NCI-H128 (cell line): Measurements from ENCODE around the gene CNTNAP5.

ENCODE experiments used
- DNase-seq: peaks from one replicate; lab custom pipeline; 2025; ENCODE audit not compliant: unreplicated experiment; lab: John Stamatoyannopoulos, UW

The CNTNAP5 gene

DNA sequence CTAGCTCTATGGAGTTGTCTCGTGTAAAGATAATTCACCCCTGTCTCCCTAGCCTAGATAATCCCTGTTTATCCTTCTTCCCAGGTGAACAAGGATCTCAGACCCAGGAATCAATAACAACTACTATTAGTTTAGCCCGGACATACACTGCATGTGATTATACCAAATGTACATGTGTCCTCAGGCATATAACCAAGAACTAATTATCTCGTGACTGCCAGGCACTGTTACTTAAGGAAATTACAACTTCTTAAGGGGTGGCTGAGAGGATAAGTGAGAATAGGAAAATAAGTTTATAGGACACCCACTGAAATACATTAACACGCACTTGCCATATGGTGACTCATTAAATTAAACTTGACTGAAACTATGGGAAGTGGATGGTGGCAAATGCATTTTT is 126.6 kb downstream of the CNTNAP5 start:
- no peak for DNase-seq

DNA sequence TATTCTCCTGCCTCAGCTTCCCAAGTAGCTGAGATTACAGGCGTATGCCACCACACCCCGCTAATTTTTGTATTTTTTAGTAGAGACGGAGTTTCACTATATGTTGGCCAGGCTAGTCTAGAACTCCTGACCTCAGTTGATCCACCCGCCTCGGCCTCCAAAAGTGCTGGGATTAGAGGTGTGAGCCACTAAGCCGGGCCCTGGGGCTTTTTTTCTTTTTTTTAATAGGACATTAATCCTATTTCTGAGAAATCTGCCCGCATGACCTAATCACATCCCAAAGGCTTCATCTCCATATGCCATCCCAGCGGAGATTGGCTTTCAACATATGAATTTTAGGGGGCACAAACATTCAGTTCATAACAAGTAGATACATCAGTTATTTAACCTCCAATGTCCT is 128.6 kb downstream of the CNTNAP5 start:
- no peak for DNase-seq

DNA sequence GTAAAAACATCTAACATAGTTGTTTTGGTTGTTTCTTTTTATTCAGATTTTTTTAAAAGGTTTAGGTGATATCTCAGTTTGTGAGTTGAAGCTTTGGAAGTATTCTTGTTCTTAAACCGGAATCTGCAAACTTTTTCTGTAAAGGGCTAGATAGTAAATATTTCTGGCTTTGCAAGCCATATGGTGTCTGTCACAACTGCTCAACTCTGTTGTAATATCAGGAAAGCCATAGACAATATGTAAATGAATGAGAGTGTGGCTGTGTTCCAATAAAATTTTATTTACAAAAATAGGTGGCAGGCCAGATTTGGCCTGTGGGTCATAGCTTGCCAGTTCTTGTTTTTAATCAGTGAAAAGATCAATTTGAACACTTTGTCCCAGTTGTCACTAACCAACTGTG is 134.1 kb downstream of the CNTNAP5 start:
- DNase-seq, result no peak

DNA sequence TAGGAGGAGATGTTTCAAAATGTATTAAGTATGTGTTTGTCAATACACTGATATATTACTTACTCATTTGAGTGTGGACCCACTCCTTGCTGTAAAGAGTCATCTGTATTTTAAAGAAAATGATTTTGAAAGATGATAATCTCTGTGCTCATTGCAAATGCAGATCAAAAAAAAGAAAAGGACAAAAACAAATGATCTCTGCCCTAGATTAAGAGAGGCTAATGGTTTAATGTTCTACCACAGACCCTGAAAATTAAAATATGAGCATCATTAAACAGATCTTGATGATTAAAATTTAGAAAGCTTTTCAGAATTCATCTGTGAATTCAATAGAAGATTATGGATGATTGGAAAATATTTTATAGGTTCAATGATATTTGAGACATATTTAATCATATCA is 136.5 kb downstream of the CNTNAP5 start:
- DNase-seq, result no peak

DNA sequence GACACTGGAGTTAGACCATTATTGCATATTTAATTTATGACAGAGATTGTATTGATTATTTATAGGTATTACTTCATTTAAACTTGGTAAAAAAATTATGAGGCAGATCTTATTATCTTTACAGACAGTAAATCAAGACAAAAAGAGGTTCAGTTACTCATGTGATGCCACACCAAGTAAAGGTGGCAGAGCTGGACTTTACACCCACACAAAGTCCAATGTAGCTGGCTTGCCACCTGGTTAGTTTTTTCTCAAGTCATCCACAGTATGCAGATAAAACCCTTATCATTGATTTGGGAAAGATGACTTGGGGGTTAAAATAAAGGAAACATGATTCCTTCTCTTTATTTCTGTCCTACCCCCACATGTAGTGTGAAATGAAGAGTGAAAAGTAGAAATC is 137.2 kb downstream of the CNTNAP5 start:
- no peak for DNase-seq

DNA sequence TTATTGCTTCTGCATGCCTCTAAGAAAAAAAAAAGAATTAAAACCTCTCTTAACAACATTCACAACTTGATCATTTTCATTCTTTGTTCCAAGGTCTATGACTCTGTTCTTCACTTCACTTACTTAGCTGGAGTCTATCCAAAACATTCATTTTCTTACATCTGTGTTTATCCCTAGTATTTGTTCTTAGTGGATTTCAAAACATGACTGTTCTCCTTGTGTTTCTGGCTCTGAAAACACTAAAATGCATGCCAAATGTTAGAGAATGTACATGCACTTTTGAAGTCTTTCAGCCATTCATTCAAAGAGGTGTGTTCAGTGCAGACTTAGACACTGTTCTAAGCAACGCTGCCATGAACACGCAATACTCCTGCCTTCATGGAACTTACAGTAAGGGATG is 138.8 kb downstream of the CNTNAP5 start:
- no peak for DNase-seq

DNA sequence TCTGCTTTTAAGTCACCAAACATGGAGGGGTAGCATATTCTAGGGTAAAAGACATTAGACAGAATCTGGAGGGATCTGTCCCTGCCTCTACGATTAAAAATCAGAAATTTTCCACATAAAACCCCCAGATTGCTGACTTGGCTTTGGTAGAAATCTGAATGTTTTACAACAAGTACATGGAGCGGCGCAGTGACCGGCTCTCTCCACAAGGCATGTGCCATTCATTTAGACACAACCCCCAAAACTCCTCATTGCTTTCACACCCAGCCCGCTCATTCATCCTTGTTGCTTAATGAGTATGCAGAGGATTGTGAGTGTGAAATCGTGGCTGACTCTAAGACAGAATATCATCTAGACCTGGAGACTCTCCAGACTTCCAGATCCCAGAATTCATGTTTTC is 140.6 kb downstream of the CNTNAP5 start:
- DNase-seq, result no peak

DNA sequence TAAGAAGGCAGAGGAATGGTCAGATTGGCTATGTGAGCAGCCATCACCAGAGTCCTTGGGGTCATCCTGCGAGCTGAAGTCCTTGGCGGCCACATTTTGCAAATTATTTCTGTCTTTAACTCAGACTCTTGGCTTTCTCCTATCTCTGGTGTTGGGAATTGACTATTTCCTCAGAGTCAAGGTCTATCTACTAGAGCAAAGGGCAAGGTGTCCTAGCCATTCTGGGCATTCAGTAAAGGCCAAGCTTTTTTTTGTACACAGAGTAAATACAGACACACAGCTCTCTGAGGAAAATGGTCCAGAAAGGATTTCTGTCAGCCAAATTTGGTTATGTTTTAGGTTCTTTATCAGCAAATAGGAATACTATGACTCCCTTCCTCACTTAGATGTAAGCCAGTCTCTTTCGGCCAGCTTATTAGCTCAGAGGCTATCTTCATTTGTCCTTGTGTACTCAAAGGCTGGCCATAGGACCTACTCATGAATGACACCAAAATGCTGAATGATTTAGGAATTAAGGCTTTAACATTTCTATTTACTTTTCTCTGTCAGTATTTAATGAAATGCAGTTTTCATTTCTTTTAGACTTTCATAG is 146.5 kb downstream of the CNTNAP5 start:
- no peak for DNase-seq

DNA sequence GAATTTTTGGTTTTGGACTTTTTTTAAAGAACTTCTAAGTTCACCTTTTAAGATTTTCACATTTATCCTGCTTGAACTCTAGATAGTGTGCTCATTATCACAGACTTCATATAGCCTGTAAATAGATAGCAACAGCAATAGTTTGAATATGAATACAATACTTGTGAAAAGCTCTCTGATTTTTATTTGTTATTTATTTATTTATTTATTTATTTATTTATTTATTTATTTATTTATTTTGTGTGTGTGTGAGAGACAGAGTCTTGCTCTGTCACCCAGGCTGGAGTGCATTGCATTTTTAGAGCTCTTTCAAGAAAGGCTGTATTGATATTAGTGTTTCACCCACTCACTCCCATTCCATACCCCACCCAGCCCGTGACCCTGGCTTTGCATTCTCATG is 153.6 kb downstream of the CNTNAP5 start:
- DNase-seq, result no peak

DNA sequence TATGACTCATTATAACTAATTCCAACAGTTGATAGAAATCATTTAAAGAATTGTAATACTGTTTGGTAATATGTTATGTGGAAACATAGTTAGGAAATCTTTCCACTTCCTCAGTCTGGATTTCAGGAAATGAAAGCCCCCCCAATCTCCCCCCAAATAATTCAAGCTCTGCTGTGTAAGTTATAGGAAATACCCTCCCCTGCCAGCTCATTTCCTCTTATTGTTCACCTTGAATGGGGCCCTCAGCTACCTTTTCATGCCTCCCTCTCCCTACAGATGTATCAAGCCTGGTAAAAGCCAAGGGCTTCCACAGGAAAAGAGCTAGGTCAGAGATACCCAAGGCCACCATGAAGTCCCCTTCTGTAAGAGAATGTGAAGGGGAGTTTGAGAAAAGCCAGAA is 155.5 kb downstream of the CNTNAP5 start:
- no peak for DNase-seq

DNA sequence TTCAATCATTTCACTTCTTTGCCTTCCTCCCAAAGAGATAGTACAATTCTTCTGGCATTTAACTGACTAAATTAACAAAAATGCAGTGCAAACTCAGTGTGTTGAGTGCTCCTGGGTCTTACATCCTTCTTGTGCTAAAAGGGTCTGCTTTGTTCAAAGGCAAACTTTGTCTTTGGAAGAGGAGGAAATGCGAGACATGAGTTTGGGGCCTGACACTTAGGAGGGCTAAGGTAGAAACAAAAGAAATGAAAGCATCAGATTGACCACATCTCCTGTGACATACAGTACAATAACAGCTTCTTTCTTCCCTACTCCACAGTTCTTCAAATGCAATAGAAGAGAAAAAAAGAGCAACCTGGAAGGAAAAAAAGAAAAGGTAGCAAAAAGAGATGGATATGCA is 161.7 kb downstream of the CNTNAP5 start:
- no peak for DNase-seq

DNA sequence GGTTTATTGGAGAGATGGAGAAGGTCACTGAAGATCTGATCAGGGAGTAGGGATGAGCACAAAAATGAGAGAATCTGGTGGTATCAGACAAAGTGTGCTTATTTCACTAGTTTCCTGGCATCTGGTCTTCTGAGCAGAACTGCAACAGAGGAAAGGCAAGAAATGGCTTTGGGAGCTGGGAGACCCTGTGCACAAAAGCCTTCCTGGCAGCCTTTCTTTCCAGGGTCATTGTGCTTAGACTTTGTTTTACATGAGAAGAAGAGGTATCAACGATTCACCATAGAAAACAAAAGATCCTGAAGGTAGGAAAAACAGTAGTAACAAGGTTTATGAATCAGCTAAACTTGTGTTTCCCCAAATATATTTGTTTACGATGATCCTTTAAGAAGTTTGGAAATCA is 162.9 kb downstream of the CNTNAP5 start:
- no peak for DNase-seq

DNA sequence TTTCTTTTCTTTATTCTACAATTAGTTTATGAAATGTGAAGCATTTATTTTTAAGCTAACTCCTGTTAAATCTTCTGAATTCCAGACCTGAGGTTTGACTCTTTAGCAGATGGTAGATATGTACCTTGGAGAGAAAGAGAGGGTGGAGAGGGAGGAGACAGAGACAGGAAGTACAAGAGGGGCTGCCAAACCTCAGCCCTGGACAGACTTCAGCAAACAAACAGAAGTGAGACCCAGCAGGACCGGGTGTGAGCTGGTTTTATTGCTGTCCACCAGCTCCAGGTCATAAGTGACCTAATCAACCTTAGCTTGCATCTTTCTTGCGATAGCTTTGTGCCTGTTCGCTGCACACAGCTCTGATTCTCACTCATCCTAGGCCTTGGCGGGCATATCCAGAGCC is 168.6 kb downstream of the CNTNAP5 start:
- DNase-seq, result no peak

DNA sequence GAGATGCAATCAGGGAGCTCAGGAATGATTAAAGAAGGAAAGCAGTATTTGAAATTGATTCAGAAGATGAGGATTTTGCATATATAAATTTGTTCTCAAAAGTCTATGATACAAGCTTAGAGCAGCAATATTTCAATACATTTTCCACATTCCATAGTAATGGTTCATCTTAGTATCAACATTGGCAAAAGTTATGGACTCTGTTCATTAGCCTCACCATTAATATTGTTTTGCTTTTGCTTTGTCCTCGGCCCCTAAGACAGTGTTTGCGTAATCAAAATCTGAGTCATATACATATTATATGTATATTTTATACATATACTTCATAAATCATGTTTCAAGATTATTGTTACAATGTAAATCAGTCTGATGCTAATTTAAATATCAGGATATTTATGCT is 176.6 kb downstream of the CNTNAP5 start:
- no peak for DNase-seq

DNA sequence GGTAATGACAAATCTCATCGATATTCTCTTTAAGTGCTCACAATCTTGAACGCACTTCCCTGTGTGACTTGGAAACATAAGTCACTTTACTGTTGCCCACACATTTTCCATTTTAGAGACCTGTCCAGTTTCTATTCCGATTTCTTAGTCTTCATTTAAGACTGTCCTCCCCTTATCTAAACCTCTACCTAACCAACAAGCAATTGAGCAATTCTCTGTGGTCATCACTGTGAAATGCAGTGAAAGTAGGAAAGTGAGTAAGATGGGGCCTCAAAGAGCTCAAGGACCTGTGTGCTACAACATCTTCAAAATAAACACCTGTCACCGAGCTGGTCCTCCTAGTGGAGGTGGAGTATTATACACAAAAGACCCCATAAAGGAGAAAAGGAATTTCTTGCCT is 184.4 kb downstream of the CNTNAP5 start:
- no peak for DNase-seq

DNA sequence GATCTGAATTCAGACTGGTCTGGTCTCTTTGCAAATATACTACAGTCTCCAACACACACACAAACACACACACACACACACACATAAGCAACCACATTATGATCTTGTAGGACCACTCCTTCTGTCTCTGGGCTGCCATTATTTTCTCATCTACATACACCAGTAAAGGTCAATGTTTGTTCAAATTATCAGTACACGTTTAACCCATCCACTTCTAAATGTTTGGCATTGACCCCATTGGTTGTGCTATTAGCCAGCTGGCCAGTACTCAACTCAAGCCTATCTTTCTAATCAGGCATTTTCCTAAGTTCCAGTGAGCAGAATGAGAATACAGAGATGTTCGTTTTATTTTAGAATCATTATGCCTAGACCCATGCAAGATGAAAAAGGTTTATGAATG is 186.4 kb downstream of the CNTNAP5 start:
- DNase-seq, result no peak

DNA sequence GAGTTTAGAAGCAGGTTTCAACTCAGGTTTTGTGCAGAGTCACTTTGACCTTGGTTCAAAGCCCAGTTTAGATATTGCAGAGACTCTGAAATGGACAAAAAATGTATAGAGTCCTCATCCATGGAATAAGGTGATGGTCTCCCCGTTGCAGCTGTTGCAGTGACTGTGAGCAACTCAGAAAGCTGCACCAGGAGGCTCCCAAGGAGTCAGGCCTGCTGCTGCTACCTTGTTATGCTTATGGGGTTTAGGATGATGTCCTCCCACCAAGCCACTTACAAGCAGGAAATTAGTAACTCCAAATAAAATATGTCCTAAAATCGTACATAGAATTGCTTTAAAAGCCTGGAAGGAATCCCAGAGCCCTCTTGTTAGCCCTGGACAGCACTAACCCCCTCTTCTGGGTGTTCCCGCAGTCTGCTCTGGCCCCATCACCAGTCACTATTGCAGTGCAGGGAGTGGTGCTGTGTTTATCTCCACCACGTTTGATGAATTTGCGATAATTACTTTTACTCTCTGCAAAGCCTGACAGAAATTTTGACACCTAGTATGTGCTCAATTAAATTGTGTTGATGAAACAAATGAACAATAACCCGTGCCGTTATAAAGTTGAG is 189.0 kb downstream of the CNTNAP5 start:
- DNase-seq, result no peak

DNA sequence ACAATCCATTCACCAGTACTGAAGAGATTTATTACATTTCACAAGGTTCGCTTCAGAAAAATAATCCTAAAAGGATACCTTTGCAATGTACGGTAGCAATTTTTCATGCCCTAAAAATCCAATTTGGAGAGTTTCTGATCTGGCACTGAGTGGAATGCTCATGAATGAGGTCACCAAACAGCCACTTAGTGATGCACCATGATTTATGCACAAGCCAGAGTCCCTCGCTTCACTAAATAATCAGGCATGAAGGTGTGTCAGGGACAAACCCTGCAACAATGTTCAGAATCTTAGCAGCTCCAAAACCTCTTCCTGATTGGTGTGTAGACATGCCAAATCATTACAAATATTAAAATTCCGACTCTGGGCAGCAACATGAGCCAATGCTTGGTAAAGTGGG is 221.1 kb downstream of the CNTNAP5 start:
- no peak for DNase-seq

DNA sequence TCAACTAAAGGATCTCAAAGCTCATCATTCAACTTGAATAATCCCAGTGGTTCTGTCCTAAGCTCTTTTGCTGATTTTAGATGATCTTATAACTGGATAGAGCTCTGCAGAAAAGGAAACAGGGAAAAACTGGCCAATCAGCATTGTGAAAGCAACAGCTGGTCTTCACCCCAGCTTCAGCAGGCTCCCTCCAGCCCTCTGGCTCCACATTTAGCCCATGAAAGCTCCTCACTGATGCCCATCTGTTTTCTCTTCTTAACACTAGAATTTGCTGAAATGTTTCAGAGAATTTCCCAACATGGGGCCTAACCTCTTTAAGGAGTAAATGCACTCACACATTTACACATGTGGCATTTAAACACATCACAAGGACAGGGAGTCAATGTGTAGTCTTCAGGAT is 223.3 kb downstream of the CNTNAP5 start:
- no peak for DNase-seq

DNA sequence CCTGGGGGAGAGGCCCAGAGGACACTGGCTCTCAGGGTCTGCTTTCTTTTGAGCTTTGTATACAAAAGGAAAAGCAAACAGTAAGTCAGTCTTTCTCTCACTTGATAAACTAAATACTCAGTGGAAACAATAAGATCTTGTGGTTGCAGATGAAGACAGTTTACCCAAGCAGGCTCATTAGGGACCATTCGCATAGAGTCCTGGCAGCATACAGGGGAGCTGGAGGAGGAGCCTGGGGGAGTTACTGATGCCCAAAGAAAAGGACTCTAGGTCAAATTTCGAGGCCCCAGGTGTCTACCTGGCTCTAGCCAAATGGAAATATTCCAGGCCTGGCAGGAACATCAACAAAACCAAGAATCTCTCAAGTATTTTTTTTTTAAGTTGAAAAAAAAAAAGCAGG is 225.3 kb downstream of the CNTNAP5 start:
- no peak for DNase-seq

DNA sequence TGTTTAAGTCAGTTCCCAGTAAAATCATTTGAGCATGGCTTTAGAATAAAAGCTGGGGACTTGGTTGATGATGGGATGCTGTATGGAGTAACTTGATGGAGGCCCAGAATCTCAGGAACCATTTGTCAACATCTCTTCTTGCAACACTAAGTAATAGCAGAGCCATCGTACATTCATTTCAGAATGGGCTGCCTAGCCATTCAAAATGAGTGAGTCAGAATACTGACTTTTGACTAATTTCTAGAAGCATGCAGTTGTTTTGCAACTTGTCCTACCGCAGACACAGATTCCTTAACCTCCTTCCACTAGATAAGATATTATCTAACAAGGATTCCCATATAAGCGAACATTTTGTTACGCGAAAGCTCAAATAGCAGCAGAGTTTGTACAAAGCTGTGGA is 229.5 kb downstream of the CNTNAP5 start:
- DNase-seq, result no peak

DNA sequence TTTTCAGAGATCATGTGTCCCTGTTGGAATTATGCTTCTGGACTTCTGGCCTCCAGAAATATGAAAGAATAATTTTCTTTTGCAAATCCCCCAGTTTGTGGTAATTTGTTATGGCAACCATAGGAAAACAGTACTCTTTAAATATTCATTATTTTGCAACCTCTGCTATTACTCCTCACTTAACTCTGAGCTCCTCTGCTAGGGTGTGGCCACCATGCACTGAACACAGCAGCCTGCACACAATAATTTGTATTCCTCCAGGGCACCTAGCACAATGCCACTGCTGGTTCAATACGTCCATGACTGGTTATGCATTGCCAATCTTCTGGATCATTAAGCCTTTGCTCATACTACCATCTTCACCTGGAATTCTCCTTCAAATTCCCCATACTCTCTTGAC is 232.0 kb downstream of the CNTNAP5 start:
- DNase-seq, result no peak

DNA sequence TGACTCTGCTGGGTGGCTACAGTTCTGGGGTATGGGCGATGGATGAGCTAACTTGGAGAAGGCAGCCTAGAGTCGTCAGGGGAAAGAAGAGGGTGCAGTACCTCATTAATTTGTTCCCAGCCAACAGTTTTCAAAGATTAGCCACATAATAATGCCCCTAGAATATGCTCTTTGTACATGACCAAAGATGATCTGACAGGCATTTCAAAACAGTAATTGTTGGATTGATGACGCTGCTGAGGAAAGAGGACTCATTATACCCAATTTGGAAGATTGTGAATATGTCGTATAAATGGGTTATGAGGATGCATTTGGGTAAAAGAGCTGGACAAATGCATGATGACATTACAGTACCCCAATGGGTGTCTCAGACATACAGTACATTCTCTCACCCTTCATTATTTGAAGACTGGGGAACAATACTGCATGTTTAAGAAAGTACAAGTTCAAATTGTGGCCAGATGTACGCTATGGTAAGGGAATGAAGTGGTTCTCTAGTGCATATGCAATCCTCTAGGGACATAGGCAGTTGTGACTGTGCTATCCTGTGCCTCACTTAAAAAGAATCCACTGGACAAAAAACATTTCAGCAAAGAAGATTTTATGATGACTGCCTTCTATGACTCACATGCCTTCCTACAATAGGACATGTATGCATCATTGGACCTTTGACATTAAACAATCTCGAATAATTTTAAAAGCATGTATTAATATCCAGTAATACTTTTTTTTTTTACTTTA is 233.2 kb downstream of the CNTNAP5 start:
- no peak for DNase-seq
